GM23248 (cell line): ENCODE data around the gene PPEF1.

Experiments used
- EZH2 ChIP-seq: fragments of 200-600 bp; sonication (generic); IDR thresholded peaks from 2 replicates; pipeline ENCODE4 v1.6.1; 2018; ENCODE audit warnings: antibody characterized with exemption, mild to moderate bottlenecking; ENCODE audit not compliant: insufficient read depth, poor library complexity, severe bottlenecking
- EZH2phosphoT487 ChIP-seq: fragments of 200-600 bp; sonication (generic); IDR thresholded peaks from 2 replicates; pipeline ENCODE4 v1.6.1; 2018; ENCODE audit warnings: antibody characterized with exemption, moderate library complexity, mild to moderate bottlenecking, low read depth; ENCODE audit not compliant: insufficient read depth

DNA sequence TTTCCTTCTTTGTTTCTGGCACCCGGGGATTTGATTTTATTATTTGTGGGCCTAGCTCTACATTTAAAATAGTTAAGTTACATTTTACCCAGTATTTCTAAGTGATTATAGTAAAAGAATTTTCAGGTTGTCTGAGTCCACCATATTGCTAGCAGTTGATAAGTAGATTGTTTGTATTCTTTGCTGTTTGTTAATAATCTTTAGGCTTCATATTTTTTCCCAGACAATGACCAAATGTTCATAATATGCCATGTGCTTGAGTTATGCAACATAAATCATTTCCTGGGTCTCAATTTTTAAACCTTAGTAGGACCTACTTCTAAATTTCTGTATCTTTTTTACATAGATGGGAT, 149.2 kb downstream of the PPEF1 start:
- TF ChIP-seq EZH2 (no peak), EZH2phosphoT487 (no peak)
